ENCODE measurements around the gene PRPF8. TPM values are rescaled to one million over a fixed set of nuclear protein-coding genes. Genes with fewer than 3 reads are reported as not detected.

PRPF8 gene
- total and polyA plus RNA-seq, 5 donors = 72.1 to 187 (median 146) TPM

DNA sequence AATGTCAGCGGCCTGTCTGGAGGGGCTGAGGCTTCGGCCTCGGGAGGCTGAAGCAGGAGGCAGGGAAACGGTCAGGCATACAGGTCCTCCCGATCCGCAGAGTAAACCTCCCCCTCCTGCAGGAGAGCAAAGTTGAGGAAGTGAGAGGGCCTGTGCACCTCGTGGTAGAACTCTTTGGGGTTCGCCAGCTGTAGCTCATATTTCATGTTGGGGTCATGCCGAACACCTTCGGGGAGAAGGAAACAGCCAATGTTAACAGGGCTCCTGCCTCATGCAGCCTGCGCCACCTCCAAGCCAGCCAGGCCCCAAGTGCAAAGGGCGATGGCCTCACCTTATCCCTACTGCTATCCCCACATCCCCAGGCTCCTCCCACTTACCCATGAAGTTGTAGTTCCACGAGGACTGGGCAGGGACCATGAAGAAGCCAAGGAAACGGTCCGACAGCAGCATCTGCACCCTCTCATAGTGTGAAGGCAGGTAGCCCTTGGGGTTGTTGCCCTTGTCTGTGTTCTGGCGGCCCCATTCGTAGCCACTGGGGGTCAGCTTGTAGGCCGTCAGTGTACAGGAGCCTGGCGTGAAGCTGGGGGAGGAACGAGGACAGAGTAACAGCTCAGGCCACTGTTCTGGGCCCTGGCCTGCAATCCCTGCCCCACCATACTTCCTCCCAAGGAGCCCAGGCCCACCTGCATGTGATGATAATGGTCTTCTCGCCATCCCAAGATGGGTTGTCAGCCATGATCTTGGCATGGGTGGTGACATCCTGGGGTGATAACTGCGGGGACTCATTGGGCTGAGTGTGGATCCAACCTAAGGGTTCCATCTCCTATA is 33.7 kb downstream of the PRPF8 start:
- no peaks in the 10 kb centered on the region for H3K27me3 ChIP-seq (ENCODE audit: control insufficient read depth, insufficient read depth)
- no peak overlapping the region for H3K27ac ChIP-seq (ENCODE audit: low read length)
- 80% methylated on average over 22 of the region's 22 CpGs for WGBS
- peaks cover 5% of the 10 kb centered on the region for H3K4me1 ChIP-seq (ENCODE audit: control insufficient read depth, insufficient read depth, low read length)
- no peaks in the 10 kb centered on the region for H3K9me3 ChIP-seq (ENCODE audit: control insufficient read depth, low read length)
- ATAC-seq (no peak), DNase-seq (peak in 1 of 3 donors; percentile 56)
- no peak overlapping the region for H3K4me3 ChIP-seq (ENCODE audit: low read length)
- intact Hi-C loops (cut with DNase I) = loop anchor here in 1 of 4 donors (10.0 kb wide), 1 partner anchor 134 kb away; no protein-coding TSS in a partner anchor

DNA sequence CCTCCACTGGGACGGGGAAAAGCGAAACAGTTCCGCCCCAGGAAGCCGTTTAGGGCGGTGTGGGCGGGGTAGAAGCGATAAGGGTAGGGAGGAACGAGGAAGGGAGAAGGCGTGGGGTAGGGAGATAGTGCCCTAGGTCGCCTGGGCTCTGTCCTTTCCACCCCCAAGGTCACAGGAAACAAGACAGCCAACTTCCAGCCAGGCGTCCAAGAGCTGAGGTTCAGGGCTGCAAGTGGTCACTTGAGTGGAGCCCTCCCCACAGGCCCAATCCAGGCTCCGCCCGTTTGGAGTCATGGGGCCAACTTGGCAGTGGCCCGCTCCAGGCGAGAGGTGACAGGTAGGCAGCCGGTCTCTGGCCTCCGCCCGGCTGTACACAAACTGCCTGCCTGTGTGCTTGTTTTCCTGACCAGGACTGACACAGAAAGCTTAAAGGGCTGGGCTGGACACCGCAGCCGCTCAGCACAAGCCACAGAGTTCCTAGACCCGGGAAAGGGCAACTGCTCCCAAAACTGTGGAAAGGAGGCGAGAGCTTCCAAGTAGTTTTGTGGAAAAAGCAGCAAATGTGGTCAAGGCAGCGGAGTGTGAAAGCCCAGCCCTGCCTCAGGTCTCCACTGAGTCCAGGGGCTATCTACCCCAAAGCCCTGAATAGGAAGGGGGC is 34.7 kb downstream of the PRPF8 start, which contains the start of gene RILP:
Gene RILP, minus strand, starts transcription at position 23 of the 658 bp plus-strand sequence. CDS start 62 bp downstream, outside the sequence.
- intact Hi-C loops (cut with DNase I) = loop anchor here in 2 of 4 donors (5.0 to 10.0 kb wide), 2 partner anchors 73 to 135 kb away; no protein-coding TSS in a partner anchor

DNA sequence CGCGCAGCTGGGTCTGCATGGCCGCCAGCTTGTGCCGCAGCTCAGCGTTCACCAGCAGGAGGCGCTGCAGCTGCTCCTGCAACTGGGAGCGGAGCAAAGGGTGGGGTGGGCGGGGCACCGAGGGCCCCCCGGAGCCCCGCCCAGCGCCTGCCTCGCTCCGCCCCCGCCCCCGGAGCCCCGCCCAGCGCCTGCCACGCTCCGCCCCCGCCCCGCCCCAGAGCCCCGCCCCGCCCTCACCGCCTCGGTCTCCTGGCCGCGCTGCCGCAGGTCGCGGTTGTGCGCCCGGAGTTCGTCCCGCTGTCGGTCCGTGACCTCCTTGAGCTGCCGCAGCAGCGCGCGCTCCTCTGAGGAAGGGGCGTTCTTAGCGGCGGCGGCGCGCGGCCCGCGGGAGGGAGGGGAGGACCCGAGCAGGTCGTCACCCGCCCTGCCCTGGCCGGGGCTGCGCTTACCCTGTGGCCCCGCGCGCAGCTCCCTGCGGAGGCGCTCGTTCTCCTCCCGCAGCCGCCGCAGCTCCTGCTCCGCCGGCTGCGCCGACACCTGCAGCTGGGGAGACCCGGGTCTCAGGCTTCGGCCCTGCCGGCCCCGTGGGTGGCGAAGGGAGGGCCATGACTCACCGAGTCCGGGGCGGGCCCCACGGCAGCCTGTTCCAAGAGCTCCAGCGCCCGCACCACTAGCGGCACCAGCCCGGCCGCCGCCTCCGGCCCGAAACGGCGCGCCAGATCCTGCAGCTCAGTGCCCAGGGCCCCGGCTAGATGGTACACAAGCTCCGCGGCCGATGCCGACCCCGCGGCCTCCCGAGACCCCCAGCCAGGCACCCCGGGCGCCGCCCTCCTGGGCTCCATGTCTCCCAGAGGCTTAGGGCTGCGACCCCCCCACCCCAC is 35.5 kb downstream of the PRPF8 start:
- Histone ChIP-seq H3K9me3 (ENCODE audit: control insufficient read depth, low read length) (no peaks in the 10 kb centered on the region), H3K27me3 (ENCODE audit: control insufficient read depth, insufficient read depth) (no peaks in the 10 kb centered on the region), H3K4me1 (ENCODE audit: control insufficient read depth, insufficient read depth, low read length) (peaks cover 5% of the 10 kb centered on the region), H3K4me3 (ENCODE audit: low read length) (peak overlapping the region; percentile 76), H3K27ac (ENCODE audit: low read length) (peak overlapping the region; percentile 94)
- DNase-seq = peak; percentile 92 to 99 (median 99)
- intact Hi-C loops (cut with DNase I) = loop anchor here in 2 of 4 donors (5.0 kb wide), 1 partner anchor 72 kb away; no protein-coding TSS in a partner anchor
- under 1% methylated on average over 100 of the region's 100 CpGs for WGBS
- peak; percentile 77 to 79 for ATAC-seq

More for the DNA sequence above, 34.7 kb downstream of the PRPF8 start, which contains the start of gene RILP:
- Histone ChIP-seq H3K4me1 (ENCODE audit: control insufficient read depth, insufficient read depth, low read length) (peaks cover 5% of the 10 kb centered on the region), H3K27me3 (ENCODE audit: control insufficient read depth, insufficient read depth) (no peaks in the 10 kb centered on the region), H3K27ac (ENCODE audit: low read length) (peak within 1 kb of the TSS; percentile 94), H3K9me3 (ENCODE audit: control insufficient read depth, low read length) (no peaks in the 10 kb centered on the region), H3K4me3 (ENCODE audit: low read length) (peak within 1 kb of the TSS; percentile 76)
- DNase-seq (peak; percentile 89 to 92 (median 92)), ATAC-seq (peak; percentile 73 to 80)
- 12% methylated on average over 23 of the region's 23 CpGs for WGBS

DNA sequence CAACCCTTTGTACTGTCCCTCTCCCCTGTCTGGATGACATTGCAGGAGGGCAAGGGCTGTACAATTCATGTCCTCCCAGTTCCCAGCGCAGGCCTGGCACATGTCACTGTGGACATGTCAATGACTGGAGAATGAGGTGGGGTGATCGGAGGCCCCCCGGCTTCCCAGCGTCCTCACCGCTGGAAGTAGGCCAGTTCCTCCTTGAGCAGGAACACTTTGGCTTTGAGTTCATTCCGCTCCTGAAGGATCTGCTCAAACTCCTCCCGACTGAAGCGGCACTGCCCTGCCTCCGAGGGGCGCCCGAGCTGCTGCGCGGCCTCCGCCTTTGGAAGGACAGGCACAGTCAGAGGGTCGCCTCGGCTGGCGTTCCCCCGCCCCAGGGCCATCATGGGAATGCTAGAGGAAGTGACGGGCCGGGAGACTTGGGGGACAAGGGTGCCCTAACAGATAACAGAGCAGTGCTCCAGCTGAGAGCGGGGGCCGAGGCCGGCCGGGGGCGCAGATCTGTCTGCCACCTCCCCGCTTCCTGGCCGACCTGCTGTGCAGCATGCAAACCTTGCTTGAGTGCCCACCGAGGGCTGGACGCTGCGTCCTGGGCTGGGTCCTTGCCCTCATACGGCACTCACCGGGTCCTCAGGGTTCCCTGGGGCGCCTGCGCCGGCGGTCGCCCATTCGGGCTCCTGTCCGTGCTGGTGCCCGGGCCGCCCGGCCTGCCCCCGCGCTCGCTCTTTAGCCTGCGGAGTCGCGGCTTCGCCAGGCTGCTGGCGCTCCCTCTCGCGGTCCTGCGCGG is 36.3 kb downstream of the PRPF8 start:
- Histone ChIP-seq H3K27me3 (ENCODE audit: control insufficient read depth, insufficient read depth) (no peaks in the 10 kb centered on the region), H3K27ac (ENCODE audit: low read length) (peak overlapping the region; percentile 76), H3K4me1 (ENCODE audit: control insufficient read depth, insufficient read depth, low read length) (peaks cover 5% of the 10 kb centered on the region), H3K9me3 (ENCODE audit: control insufficient read depth, low read length) (no peaks in the 10 kb centered on the region), H3K4me3 (ENCODE audit: low read length) (peak overlapping the region; percentile 43)
- intact Hi-C loops (cut with DNase I) = loop anchor here in 2 of 4 donors (5.0 kb wide), 1 partner anchor 71 kb away; no protein-coding TSS in a partner anchor
- ATAC-seq (peak; percentile 51 to 73), DNase-seq (peak in 2 of 3 donors; percentile 84 to 96)
- WGBS = 2% methylated on average over 54 of the region's 54 CpGs

DNA sequence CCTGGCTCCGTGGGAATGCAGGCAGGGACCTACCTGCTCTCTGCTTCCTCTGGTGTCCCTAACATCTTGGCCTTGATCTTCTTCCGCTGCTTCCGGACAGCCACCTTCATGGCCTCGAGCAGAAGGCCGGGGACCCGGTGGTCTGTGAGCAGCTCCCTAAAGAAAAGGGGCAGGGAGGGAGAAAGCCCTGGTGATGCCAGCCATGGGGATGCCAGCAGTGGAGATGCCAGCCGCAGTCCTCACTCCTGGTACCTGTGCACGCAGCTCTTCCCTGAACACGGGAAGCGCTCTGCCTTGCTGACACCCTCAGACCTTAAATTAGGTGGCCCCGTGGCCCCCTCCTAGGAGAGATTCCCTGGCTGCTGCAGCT is 36.9 kb downstream of the PRPF8 start:
- intact Hi-C loops (cut with DNase I) = loop anchor here in 2 of 4 donors (5.0 kb wide), 1 partner anchor 70 kb away; no protein-coding TSS in a partner anchor
- peak overlapping the region; percentile 8 for H3K27ac ChIP-seq (ENCODE audit: low read length)
- no peak for ATAC-seq
- H3K9me3 ChIP-seq (ENCODE audit: control insufficient read depth, low read length) = no peaks in the 10 kb centered on the region
- WGBS = 65% methylated on average over 11 of the region's 11 CpGs
- peak in 1 of 3 donors; percentile 65 for DNase-seq
- no peak overlapping the region for H3K4me3 ChIP-seq (ENCODE audit: low read length)
- no peaks in the 10 kb centered on the region for H3K27me3 ChIP-seq (ENCODE audit: control insufficient read depth, insufficient read depth)
- peaks cover 5% of the 10 kb centered on the region for H3K4me1 ChIP-seq (ENCODE audit: control insufficient read depth, insufficient read depth, low read length)

DNA sequence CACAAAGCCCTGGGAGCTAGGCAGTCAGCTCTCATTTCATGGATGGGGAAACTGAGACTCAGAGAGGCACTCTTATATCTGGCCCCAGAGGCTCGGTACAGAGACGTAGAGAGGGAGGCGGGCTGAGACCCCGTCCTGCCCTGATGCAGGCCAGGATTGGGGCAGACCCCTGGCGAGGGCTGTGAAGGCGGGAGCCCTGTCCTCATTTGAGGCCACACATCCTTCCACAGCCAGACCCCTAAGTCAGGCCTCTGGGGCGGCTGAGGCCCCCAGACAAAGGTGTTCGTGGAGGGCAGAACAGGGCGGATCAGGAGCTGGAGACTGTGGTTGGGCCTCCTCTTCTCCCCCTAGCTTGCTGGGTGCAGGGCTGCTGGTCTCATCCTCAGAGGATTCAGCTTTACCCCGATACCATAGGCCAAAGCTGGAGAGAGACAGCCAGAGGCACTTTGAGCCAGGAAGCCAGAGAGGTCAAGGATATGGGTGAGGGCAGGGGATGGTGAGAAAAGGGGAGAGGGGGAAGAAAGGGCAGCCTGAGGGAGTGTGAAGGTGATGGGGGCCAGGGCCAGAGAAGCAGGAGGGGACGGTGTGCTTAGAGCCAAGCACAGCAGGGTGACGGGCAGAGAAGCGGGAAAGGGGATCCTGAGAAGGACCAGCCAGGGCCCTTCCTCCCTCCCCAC is 38.3 kb downstream of the PRPF8 start:
- Histone ChIP-seq H3K4me3 (ENCODE audit: low read length) (no peak overlapping the region), H3K4me1 (ENCODE audit: control insufficient read depth, insufficient read depth, low read length) (peaks cover 5% of the 10 kb centered on the region)
- intact Hi-C loops (cut with DNase I) = loop anchor here in 2 of 4 donors (5.0 kb wide), 1 partner anchor 69 kb away; no protein-coding TSS in a partner anchor

DNA sequence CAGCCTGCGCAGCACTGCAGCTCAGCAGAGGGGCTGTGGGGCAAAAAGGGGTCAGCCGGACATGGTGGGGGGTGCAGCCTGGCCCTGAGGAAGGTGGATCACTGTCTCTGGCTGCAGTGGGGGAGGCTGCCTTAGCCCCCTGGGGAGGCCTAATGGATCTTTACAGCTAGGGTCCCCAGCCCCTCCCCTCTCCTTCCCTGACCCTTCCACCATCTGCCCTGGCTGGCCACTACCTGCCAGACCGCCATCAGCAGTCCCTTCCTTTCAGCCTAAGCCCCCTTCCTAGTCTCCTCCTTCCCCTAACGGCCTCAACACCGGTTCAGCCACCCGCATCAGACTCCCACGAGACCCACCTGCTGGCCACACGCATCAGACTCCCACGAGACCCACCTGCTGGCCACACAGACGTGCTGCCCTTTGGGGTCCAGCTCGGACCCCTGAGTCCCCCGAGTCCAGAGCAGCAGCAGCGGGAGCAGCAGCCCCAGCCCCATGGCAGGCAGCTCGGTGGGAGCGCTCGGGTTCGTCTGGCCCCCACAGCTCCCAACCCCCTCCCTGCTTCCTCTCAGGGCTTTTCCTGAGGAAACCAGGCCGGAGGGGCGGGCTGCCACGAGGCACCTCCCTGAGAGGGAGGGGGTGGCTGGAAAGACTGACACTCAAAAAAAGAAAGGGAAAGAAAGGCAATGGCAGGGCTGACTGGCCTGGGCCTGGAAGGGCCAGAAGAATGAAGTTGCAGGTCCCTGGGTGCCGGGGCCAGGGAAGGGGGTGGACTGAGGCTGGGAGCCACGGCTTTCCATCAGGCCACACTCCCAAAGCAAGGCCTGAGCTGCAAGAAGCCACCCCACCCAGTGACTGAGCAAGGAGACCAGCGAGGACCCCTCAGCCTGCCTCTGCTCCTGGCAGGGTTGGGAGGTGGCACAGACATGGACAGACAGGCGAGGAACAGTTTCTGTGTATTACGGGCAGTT is 39.2 kb downstream of the PRPF8 start, which contains the start of gene SCARF1:
Gene SCARF1, minus strand, starts transcription at position 526 of the 965 bp plus-strand sequence. Its CDS starts 35 bp downstream, at position 491.
- ATAC-seq = peak in 1 of 2 donors; percentile 14
- H3K27ac ChIP-seq (ENCODE audit: low read length) = peak within 1 kb of the TSS; percentile 64

More for the DNA sequence above, 38.3 kb downstream of the PRPF8 start:
- Histone ChIP-seq H3K9me3 (ENCODE audit: control insufficient read depth, low read length) (no peaks in the 10 kb centered on the region), H3K27me3 (ENCODE audit: control insufficient read depth, insufficient read depth) (no peaks in the 10 kb centered on the region), H3K27ac (ENCODE audit: low read length) (peak overlapping the region; percentile 54)
- WGBS = 82% methylated on average over 13 of the region's 13 CpGs
- ATAC-seq (no peak), DNase-seq (peak in 2 of 3 donors; percentile 45 to 53)

DNA sequence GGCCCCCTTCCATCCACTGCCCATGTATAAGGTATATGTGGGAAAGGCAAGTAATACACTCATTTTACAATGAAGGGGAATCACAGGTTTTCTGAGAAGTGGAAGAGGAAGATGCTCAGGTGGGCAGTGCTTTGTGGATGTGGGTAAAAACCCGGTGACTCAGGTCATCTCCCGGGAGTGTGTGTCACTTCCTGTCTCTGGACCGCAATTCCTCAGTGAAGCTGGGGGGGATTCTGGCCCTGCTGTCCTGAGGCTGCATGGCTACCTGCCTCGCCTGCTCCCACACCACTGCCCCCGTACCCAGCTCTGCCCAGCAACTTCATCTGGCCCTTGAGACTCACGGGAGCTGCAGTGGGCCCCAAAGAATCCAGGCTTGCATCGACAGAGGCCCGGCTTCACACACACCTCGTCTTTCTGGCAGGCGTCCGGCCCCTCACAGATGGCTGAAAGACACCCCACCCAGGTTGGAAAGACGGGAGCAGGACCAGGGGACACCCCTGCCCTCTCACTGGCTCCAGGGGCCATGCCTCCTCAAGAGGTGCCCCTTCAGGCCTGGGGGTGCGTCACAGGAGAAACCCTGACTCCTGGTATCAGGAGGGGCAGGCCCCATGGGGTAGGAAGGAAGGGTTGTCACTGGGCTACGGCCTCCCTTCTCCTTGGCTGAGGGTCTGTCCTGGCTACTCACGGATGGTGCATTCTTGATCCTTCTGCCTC is 40.0 kb downstream of the PRPF8 start:
- DNase-seq (peak in 2 of 3 donors; percentile 59 to 68), ATAC-seq (no peak)
- H3K4me3 ChIP-seq (ENCODE audit: low read length) = peak overlapping the region; percentile 34
- intact Hi-C loops (cut with DNase I) = loop anchor here in 3 of 4 donors (5.0 kb wide), 2 partner anchors 62 to 67 kb away; no protein-coding TSS in a partner anchor
- no peaks in the 10 kb centered on the region for H3K9me3 ChIP-seq (ENCODE audit: control insufficient read depth, low read length)
- peaks cover 3% of the 10 kb centered on the region for H3K4me1 ChIP-seq (ENCODE audit: control insufficient read depth, insufficient read depth, low read length)
- peak overlapping the region; percentile 69 for H3K27ac ChIP-seq (ENCODE audit: low read length)
- 62% methylated on average over 15 of the region's 15 CpGs for WGBS
- no peaks in the 10 kb centered on the region for H3K27me3 ChIP-seq (ENCODE audit: control insufficient read depth, insufficient read depth)

More for the DNA sequence above, 39.2 kb downstream of the PRPF8 start, which contains the start of gene SCARF1:
- H3K4me3 ChIP-seq (ENCODE audit: low read length) = peak within 1 kb of the TSS; percentile 34
- intact Hi-C loops (cut with DNase I) = loop anchor here in 2 of 4 donors (5.0 kb wide), 1 partner anchor 68 kb away; no protein-coding TSS in a partner anchor
- H3K4me1 ChIP-seq (ENCODE audit: control insufficient read depth, insufficient read depth, low read length) = peaks cover 5% of the 10 kb centered on the region
- 56% methylated on average over 25 of the region's 25 CpGs for WGBS
- H3K27me3 ChIP-seq (ENCODE audit: control insufficient read depth, insufficient read depth) = no peaks in the 10 kb centered on the region
- no peaks in the 10 kb centered on the region for H3K9me3 ChIP-seq (ENCODE audit: control insufficient read depth, low read length)
- DNase-seq = peak; percentile 78 to 91 (median 91)
